Thoracic aorta (tissue), 2 donors: Measurements from ENCODE around the gene BRSK2. TPM values are rescaled to one million over a fixed set of nuclear protein-coding genes. Genes with fewer than 3 reads are reported as not detected.

Experiments used
- ATAC-seq: fragments of 150-250 bp; one replicate; pipeline ENCODE4 v1.8.0; 2017; ENCODE audit warnings: low read depth; ENCODE audit not compliant: insufficient number of reproducible peaks, low FRiP score
- DNase-seq: peaks from one replicate; pipeline ENCODE4 v3.0.0-alpha.2; 2020; ENCODE audit warnings: low spot score
- H3K27ac ChIP-seq, 2 donors: fragments of 200-600 bp; sonication (generic); 1 replicate in 1 of 2; 2 replicates in 1 of 2; pipeline ENCODE4 v1.5.1; 2016; ENCODE audit warnings: mild to moderate bottlenecking in 2 of 2, moderate library complexity in 2 of 2
- H3K27me3 ChIP-seq: fragments of 200-600 bp; sonication (generic); replicated peaks from 2 replicates; pipeline ENCODE4 v1.6.0; 2016; ENCODE audit warnings: mild to moderate bottlenecking; ENCODE audit not compliant: insufficient read depth
- H3K36me3 ChIP-seq: fragments of 200-600 bp; sonication (generic); one replicate; pipeline ENCODE4 v1.5.1; 2016
- H3K4me1 ChIP-seq, 2 donors: fragments of 200-600 bp; sonication (generic); 1 replicate in 1 of 2; 2 replicates in 1 of 2; pipeline versions ENCODE4 v1.5.1 to v1.6.0; 2016; ENCODE audit warnings: low read depth in 2 of 2, mild to moderate bottlenecking in 1 of 2; ENCODE audit not compliant: control insufficient read depth in 1 of 2
- H3K4me3 ChIP-seq: fragments of 200-600 bp; sonication (generic); 2 replicates; pipeline ENCODE4 v1.5.1; 2016; ENCODE audit warnings: mild to moderate bottlenecking
- H3K9me3 ChIP-seq: fragments of 200-600 bp; sonication (generic); 2 replicates; pipeline ENCODE4 v1.5.1; 2016
- total RNA-seq, 2 donors: library from RNA; depleted of rRNA; stranded (reverse); fragments of >200 nt; gene quantifications; one replicate each; pipeline versions ENCODE4 v1.1.0 to v1.2.3, GENCODE V29; 2016
- TF ChIP-seq, protein P1 (sequence below): fragments of 200-600 bp; sonication (generic); IDR thresholded peaks from one replicate; pipeline ENCODE4 v1.5.1; 2019; ENCODE audit warnings: antibody characterized with exemption

Gene BRSK2
- total RNA-seq, 2 donors from 2014 or later: 1.2 TPM; not detected in 1

DNA sequence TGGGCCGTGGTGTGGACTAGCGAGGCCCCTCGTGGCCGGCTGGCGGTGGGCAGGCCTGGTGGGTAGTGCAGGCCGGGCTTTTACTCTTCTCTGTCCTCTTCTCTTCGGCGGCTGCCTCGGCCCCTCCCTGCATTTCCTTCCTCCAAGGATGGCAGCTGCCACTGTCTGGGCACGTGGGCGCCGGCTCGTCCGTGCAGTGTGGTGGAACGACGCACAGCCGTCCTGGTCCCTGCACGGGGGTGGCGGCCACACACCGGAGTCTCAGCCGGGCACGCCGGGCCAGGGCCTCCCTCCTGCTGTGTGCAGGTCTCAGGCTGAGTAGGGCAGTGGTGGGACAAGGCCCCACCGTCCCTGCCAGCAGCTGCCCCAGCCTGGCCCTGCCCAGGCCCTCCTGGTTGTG is 59.1 kb downstream of the BRSK2 start:
- TF ChIP-seq, protein P1, sequence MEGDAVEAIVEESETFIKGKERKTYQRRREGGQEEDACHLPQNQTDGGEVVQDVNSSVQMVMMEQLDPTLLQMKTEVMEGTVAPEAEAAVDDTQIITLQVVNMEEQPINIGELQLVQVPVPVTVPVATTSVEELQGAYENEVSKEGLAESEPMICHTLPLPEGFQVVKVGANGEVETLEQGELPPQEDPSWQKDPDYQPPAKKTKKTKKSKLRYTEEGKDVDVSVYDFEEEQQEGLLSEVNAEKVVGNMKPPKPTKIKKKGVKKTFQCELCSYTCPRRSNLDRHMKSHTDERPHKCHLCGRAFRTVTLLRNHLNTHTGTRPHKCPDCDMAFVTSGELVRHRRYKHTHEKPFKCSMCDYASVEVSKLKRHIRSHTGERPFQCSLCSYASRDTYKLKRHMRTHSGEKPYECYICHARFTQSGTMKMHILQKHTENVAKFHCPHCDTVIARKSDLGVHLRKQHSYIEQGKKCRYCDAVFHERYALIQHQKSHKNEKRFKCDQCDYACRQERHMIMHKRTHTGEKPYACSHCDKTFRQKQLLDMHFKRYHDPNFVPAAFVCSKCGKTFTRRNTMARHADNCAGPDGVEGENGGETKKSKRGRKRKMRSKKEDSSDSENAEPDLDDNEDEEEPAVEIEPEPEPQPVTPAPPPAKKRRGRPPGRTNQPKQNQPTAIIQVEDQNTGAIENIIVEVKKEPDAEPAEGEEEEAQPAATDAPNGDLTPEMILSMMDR: no peak
- no peak overlapping the region for H3K27ac ChIP-seq
- H3K4me3 ChIP-seq: no peak overlapping the region
- no peak for ATAC-seq
- no peaks in the 10 kb centered on the region for H3K4me1 ChIP-seq
- H3K9me3 ChIP-seq: no peaks in the 10 kb centered on the region
- no peak for DNase-seq
- no peaks in the 10 kb centered on the region for H3K27me3 ChIP-seq
- no peaks in the 10 kb centered on the region for H3K36me3 ChIP-seq

GRCh38 chr11:1449490-1450243 is 59.9 kb downstream of the BRSK2 start:
- no peak for ATAC-seq
- no peak for DNase-seq
- TF ChIP-seq, protein P1: no peak
- no peaks in the 10 kb centered on the region for H3K4me1 ChIP-seq
- no peaks in the 10 kb centered on the region for H3K9me3 ChIP-seq
- no peak overlapping the region for H3K27ac ChIP-seq
- no peak overlapping the region for H3K4me3 ChIP-seq
- H3K36me3 ChIP-seq: no peaks in the 10 kb centered on the region
- no peaks in the 10 kb centered on the region for H3K27me3 ChIP-seq

DNA sequence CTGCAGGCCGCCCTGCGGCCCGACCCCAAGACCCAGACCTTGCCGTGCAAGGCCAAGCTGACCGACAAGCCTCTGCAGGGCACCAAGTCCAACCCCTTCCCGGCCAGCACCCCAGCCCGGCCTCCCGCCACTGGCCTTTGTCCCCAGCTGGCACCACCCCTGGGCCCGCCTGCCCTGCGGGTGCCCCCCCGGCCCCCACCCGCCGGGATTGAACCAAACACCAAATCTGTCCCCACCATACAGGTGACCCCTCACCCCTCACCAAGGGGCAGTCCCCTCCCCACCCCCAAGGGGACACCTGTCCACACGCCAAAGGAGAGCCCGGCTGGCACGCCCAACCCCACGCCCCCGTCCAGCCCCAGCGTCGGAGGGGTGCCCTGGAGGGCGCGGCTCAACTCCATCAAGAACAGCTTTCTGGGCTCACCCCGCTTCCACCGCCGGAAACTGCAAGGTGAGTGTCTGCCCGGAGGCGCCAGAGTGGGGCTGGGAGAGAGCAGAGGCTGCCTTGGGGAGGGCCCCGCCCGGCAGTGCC is 60.7 kb downstream of the BRSK2 start:
- Histone ChIP-seq H3K9me3 (no peaks in the 10 kb centered on the region), H3K27ac (no peak overlapping the region), H3K4me3 (no peak overlapping the region), H3K4me1 (no peaks in the 10 kb centered on the region), H3K27me3 (no peaks in the 10 kb centered on the region), H3K36me3 (no peaks in the 10 kb centered on the region)
- ATAC-seq (no peak), DNase-seq (no peak)
- TF ChIP-seq, protein P1: no peak

DNA sequence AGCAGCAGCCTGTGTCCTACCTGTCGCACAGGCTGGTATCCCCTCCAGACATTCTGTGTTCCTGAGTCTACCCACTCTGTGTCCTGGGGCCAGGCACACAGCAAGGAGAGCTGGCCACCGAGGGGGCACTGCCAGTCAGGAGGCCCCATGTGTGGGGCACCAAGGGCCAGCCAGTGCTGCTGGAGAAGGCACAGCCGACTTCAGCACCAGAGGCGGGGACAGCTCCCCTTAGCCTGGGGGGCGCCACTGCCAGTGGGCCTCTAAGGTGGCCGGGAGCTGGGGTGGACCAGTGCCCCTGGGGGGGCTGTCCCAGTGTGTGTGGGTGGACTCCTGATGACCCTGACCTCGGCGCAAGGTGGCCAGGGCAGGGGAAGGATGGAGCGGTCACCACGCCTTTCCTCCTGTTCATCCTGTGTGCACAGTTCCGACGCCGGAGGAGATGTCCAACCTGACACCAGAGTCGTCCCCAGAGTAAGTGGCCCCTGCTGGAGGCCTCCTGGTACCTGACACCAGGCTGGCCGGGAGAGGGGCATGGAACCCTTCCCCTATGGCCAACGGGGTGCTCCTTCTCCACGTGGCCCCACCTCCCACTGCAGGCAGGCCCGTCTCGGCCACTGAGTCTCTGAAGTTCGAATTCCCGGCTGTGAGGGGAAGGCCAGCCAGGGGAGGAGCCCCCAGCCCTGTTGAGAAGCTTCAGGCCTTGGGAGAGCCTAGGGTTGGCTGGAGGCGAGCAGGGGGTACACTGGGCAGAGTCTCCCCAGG is 61.4 kb downstream of the BRSK2 start:
- DNase-seq (no peak), ATAC-seq (no peak)
- Histone ChIP-seq H3K27ac (no peak overlapping the region), H3K4me3 (no peak overlapping the region), H3K4me1 (no peaks in the 10 kb centered on the region), H3K27me3 (no peaks in the 10 kb centered on the region), H3K9me3 (no peaks in the 10 kb centered on the region), H3K36me3 (no peaks in the 10 kb centered on the region)
- TF ChIP-seq, protein P1: no peak

- no peaks in the 10 kb centered on the region for H3K27me3 ChIP-seq
- TF ChIP-seq, protein P1: no peak
- ATAC-seq (no peak), DNase-seq (no peak)
- no peaks in the 10 kb centered on the region for H3K36me3 ChIP-seq
- no peak overlapping the region for H3K27ac ChIP-seq
- no peaks in the 10 kb centered on the region for H3K9me3 ChIP-seq
- no peaks in the 10 kb centered on the region for H3K4me1 ChIP-seq
- H3K4me3 ChIP-seq: no peak overlapping the region
These were observed 62.2 kb downstream of the BRSK2 start for GRCh38 chr11:1451781-1452470.
